NCI-H774 (cell line): ENCODE results near the gene ACACB.
A peak's percentile ranks its signal among the peaks of the same experiment; 100 is the strongest.

Experiments
- DNase-seq: peaks from one replicate; lab custom pipeline; 2025; lab: John Stamatoyannopoulos, UW

Gene ACACB

DNA sequence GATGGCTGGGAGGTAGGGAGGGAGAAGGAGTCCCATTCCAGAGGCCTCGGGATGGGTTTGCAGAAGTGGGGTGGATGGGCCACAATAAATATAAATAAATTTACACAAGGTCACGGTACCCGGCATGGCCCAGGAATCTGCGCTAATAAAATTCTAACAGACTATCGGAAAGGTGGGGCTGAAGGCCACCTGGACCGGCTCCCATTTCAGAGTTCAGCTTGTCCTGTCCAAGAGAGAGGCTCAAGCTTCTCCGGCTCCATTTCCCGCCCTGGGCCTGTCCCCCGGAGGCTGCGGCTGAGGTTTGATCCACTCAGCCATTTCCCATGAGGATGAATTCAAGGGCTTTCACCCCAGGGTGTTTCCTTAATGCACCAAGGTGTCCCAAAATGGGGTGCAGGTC is 162.5 kb downstream of the ACACB start:
- DNase-seq: no peak

DNA sequence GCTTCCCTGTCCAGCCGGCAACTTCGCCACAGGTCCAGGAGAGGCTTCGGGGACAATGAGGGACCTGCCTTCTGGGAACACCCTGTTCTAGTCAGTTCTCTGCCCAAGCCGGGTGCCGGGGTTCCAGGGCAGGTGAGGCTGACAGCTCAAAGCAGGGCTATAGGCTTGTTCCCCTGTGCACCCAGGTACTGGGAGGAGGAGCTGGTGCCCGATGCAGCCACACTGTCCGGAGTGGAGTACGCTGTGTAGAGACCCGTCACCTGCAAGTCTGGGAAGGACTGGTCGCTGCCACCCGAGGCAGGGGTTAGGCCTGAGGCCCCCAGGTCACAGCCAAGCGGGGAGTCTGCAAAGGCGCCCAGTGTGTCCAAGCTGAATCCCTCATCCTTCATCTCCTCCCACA is 163.1 kb downstream of the ACACB start:
- DNase-seq: no peak

GRCh38 chr12:109281452-109281851 is 165.1 kb downstream of the ACACB start:
- no peak for DNase-seq

- no peak for DNase-seq
Measured at GRCh38 chr12:109284392-109284791, 168.0 kb downstream of the ACACB start.

DNA sequence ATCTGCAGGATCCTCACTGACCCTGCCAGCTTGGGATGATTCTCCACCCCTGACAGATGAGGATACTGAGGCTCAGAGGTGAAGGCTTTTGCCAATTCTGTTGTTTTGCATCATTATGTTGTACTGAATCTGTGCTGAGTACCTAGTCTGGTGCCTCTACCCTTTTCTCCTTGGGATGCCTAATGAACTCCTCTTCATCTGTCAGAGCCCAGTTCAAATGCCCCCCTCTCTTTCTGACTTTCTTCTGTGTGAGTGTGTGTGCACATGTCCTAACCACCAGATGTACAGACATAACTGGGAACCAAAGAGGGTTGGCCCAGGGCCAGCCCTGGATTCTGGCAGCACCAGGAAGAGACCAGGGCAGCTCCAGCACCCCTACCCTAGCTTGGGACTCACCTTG is 169.9 kb downstream of the ACACB start:
- no peak for DNase-seq

- DNase-seq: no peak
Measured at GRCh38 chr12:109286652-109287051, 170.3 kb downstream of the ACACB start.

GRCh38 chr12:109287181-109287580 is 170.8 kb downstream of the ACACB start:
- no peak for DNase-seq

DNA sequence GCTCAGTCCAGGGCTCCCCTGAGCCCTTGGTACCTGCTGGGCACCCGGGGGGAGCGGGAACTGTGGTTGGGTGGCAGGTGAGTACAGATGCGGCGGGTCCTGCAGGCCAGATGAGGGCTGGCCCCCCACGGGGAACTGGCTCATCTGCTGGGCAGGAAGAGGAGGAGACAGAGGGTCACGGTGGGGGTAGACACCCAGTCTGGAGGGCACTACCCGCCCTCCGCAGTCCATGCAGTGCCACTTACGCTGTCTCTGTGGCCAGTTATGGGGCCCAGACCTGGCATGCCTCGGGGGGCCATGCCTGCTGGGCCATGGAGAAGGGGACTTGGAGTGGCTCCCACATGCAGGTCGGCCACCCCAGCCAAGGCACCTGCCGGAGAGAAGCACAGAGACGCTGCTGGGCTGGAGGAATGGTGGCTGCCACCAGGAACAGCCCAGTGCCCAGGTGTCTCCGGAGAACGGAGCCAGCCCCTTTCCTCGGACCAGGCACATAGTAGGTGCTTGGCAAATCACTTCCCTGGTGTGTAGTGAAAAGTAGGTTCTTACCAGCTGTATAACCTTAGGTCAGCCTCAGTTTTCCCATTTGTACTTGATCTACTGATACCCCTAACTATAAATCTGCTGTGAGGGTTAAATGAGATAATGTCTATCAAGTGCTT is 171.6 kb downstream of the ACACB start:
- no peak for DNase-seq

- DNase-seq: no peak
Measured at GRCh38 chr12:109288571-109288970, 172.2 kb downstream of the ACACB start.

GRCh38 chr12:109289004-109289403 is 172.6 kb downstream of the ACACB start:
- no peak for DNase-seq

DNA sequence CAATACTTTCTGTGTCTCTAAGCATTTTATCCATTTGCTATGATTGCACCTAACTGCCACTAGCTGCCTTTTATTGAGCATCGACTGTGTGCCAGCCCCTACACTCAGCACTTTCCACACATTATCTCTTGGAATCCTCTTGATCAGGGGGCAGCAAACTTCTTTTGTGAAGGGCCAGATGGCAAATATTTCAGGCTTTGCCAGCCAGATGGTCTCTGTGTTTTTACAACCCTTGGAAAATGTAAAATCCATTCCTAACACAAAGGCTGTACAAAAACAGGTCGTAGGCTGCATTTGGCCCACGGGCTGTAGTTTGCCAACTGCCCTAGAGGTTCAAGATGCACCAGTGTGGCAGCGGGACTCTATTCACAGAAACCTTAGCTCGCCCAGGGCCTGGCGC is 173.2 kb downstream of the ACACB start:
- no peak for DNase-seq

DNA sequence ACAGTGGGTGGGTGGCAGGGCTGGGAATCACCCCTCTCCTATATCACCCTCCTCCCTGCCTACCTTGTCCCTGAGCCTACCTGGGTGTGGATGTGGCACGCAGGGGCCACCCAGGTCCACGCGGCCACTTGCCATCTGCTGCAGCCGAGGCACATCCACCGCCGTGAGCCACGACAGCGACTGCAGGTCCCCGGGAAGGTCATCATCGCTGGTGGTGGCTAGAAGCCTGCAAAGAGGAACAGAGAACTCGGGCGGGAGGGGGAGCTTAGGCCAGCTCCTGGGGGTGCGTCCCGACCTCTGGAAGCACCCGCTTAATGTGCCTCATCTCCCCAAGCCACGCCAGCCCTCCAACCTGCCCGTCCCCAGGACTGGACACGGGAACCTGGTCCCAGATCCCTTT is 173.7 kb downstream of the ACACB start:
- DNase-seq: no peak

DNA sequence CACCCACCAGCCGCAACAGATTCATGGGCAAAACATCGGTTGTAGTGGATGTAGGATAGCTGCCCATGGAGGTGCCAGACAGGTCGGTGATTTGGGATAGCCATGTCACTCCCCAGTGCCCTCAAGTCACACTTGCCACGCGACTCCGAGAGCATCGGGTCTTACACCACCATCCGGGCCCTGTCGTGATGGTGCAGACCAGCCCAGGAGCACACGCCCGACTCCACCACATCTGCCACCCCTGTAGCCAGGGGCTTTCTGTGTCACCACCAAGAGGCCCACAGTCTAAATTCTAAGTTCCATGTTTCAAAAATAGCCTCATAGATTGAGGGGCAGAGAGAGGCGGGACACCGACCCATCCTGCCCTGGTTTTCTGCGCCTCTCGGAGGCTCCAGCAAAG is 174.7 kb downstream of the ACACB start:
- DNase-seq: no peak

DNA sequence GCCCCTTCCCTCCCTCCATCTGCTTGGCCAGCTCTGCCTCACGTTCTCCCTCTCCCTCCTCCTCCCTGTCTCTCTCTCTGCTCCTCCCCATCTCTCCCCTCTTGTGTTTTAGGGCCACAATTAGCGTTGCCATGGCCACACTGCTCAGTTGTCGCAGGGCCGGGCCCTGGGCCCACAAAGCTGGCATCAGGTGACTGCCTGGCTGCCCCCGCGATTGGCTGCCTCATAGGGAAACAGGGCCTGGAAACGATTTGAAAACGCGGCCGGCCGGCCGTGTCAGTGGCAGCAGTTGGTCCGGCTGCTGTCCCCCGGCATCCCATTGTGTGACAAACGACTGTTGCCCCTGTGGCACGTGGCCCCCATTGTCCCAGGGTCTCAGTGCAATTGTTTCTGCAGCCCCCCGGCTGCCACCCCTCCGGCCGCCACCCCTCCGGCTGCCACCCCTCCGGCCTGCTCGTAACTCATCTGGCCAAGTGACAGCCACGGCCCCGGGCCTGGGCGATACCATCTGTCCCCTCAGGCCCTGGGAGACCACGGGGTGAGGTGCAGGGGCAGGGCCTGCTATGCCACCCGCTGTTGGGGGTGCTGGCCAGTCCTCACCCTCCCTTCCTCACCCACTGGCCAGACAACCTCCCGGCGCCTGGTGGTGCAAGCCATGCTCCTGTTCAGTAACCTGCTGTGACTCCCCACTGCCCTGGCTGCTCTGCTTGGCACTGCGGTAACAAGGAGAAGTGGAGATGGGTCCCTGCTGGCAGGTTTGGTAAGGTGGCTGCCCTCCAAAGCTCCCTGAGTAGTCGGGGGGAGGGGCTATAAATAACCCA is 175.3 kb downstream of the ACACB start:
- peak; percentile 99 for DNase-seq

- no peak for DNase-seq
Measured at GRCh38 chr12:109292342-109292711, 175.9 kb downstream of the ACACB start.

DNA sequence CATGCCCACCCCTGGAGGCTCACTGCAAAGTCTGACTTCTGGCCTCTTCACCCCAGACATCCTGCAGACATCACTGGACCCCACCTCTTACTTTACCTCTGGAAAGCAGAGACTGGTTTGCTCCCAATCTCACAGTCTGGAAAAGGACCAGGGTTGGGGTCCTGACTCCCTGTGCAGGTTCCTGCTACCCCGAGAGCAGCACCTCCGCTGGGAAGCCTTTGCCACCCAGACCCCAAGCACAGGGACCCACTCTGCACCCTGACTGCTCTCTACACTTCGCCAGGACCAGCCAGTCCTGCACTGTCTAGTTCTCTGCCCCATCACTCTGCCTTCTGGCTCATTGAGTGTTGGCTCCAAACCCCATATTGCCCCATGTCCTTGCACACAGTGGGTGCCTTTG is 176.7 kb downstream of the ACACB start:
- no peak for DNase-seq

GRCh38 chr12:109294286-109294796 is 178.0 kb downstream of the ACACB start:
- DNase-seq: no peak

- DNase-seq: no peak
Measured at GRCh38 chr12:109295764-109296425, 179.5 kb downstream of the ACACB start.

DNA sequence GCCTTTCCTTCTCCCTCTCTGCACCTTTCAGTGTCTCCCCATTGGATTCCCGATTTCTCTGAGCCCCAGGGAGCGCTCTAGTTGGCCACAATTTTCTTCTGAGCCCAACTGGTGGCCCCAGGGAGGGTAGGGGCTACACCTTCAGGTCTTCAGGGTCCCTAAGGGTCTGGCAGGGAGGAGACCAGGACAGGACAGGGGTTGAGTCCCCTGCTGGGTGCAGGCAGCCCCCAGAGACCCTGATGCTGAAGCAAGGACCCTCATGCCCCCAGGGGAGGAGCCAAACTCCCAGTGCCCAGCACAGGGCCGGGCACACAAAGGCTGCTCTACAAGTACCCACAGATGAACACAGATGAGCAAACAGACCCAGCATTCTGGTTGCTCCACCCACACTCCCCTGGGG is 180.0 kb downstream of the ACACB start:
- no peak for DNase-seq

GRCh38 chr12:109299849-109300248 is 183.5 kb downstream of the ACACB start:
- DNase-seq: no peak

DNA sequence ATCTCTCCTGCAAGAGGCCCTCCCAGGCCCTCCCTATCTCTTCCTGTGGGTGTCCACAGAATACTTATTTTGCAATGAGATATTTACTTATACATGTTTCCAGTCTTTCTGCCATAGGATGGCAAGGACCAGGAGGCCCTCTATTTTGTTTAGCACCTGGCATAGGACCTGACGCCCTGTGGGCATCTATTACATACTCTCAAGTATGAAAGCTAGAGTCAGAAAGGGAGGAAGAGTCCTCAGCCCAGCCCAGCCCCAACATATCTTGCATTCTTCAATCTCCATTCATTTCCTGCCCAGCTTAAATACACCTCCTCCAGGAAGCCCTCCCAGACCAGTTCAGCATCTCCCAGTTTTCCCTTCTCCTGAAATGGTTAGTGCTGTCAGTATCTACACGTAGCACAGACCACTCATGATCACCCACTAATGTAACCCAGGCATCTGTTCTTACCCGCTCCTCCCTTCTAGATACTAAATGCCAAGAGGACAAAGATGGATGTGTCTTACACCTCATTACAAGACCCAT is 185.3 kb downstream of the ACACB start:
- DNase-seq: no peak

DNA sequence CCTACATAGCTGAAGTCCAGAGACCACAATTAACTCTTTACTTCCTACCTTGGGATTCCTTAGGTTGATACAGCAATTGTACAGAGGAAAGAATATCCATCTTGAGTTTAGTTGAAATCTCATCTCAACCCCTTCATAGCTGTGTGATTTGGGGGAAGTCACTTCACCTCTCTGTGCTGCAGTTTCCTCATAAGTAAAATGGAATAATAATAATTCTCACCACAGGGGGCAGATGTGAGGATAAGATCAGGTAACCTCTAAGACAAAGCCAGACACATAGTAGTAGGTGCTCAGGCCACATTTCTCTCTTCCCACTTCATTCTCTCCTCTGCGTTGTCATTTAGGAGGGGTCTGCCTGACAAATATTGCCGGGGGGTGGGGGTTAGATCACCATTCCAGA is 186.0 kb downstream of the ACACB start:
- no peak for DNase-seq

GRCh38 chr12:109302770-109303169 is 186.4 kb downstream of the ACACB start:
- no peak for DNase-seq
